ELF-1 (cell line): ENCODE data around the gene GH2.

ENCODE experiments used
- DNase-seq: peaks from one replicate; pipeline ENCODE4 v3.0.0-alpha.2; 2016; ENCODE audit warnings: low read depth, low spot score

GH2 gene

DNA sequence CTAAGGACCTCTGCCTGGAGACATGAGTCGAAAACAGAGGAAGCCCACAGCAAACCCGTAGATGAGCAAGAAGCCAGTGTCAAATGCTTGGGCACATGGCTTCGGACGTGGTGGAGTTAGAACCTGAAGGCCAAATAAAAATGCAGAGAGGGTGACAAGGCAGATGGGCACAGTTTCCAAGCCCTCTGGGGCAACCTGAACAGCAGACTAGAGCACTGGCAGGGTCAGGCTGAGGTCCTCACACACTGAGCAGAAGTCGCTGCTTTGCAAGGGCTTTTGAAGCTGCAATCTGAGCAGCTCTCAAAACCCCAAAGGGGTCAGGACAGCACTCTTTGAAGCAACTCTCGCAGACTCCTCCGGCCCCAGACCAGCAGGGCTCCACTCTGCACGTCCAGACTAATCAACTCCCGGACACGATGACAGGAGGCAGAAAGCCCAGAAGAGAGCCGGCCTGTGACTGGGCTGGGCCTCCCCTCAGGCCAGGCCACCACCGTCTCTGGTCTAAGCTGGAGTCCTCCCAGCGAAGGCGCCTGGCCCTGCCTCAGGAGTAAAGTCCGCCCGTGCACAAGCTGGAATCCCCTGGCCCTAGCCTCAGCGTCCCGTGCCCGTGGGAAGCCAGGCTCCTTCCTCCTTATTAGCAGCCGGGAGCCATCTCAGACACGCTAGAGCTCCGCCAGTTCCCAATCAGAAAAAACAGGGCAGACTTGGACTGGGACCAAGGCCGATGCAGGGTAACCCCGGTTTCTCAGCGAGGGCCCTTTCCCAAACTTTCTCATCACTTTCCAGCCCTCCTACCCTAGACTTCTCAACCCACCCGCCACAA is 40.2 kb downstream of the GH2 start:
- DNase-seq, result peak; percentile 80

DNA sequence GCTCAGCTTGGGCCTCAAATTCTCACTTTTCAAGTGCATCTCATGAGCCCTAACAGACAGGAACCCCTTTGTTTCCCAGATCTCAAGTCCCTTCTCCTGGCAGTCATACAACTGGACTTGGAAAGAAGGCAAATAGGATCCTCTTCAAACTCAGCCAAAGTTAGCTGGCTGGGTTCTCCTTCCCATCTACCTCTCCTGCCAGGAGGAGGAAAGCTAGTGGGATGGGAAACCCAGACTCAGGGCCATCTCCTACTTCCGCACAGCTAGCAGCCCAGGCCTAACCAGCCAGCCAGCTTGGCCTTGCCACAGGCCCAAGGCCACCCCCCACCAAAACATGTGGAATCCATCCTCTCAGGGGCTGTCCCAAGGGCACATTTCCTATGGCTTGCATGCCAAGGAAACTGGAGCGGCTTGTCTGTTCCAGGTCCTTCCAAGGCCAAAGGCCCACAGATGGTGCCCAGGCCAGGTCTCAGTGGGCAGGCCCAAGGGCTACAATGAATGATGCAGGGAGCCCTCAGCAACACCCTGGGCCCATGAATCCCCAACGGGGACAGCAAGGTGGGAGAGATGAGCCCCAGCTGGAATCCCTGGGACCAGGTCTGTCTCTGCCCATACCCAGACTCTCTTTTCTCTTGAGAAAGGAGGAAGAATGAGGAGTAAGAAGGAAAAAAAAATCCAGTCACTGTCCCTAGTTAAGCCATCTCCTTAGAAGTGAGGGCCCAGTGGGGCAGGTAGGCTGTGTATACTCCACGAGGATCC is 41.0 kb downstream of the GH2 start:
- DNase-seq, result no peak

DNA sequence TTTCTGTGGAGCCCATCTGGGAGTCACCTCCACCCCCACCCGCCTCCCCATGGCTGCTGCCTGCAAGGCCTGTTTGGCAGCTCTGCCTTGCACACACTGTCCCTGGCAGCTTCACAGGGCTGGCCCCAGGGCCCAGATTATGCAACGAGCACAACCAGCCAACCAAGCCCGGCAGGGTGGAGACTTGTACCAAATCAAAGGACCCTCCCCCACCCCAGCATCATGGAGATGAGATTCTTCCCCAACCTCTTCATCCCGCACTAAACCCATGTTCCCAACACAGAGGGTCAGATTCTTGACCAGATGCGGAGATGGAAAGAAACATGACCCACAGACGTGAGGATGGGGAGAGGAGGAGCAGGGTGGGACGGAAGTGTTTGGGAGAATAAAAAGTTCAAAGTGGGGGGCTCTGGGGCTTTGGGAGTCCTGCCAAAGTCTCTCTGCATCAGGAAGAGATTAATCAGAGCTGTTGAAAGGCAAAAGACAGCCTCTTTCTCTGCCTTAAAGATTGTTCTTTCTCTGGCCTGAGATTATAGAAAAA is 43.0 kb downstream of the GH2 start:
- DNase-seq, result peak; percentile 78

DNA sequence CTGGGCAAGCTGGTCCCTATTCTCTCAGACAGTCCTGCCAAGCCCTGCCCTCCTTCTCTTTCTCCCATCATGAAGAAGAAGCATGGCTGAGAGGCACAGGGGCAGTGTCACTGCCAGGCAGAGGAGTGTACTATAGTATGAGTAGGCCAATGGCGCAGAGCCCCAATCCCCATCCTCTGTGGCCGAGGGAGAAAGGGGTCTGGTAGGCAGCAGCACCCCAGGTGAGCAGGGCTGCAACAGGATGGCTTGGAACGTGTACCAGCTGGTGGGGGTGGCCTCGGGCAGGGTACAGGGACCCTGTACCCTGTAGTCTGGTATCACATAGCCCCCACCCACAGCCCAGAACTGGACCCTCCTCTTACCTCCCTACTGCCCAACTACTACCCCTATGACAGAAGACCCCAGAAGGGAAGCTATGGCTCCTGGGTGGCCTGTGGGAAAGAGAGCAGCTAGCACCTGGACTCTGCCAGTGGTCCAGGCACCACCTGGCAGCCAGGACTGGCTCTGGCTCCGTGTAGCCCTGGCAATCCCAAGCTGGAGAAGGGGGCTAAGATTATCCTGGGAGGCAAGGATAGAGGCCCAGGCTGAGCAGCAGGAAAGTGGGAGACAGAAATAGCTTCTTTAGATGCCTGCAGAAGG is 43.7 kb downstream of the GH2 start:
- DNase-seq, result no peak

DNA sequence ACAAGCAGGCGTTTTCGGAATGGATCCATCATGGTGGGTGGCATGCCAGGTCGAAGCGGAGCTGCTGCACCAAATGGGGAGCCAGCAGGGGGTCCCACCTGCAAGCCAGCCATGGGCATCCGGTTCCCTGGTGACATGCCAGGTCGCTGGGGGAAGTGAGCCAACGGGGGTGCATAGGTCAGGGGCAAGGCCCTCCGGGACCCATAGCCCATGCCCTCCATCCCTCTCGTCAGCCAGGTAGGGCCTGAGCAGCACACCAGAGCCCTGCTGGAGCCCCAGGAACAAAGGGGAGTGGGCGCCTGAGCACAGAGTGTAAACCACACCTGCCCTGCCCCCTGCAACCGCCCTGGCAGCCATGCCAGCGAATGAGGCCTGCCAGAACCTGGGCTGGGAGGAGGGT is 44.3 kb downstream of the GH2 start:
- DNase-seq, result no peak

DNA sequence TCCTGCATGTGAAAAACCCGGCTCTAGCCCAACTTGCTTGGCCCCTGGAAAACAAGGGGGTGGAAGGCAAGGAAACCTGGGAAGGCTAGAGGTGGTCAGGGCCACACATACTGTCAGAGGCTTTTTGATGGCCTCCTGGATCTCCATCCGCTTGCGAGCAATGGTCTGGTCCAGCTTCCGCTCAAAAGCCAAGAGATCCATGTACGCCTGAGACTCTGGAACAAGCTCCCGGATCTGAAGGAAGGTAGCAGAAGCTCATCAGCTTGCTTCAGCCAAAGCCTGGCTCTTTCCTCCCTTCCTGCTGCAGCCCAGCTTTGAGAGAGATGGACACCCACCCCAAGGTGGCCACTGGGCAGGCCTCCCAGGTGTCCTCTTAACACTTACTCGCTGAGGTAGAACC is 44.9 kb downstream of the GH2 start:
- no peak for DNase-seq

DNA sequence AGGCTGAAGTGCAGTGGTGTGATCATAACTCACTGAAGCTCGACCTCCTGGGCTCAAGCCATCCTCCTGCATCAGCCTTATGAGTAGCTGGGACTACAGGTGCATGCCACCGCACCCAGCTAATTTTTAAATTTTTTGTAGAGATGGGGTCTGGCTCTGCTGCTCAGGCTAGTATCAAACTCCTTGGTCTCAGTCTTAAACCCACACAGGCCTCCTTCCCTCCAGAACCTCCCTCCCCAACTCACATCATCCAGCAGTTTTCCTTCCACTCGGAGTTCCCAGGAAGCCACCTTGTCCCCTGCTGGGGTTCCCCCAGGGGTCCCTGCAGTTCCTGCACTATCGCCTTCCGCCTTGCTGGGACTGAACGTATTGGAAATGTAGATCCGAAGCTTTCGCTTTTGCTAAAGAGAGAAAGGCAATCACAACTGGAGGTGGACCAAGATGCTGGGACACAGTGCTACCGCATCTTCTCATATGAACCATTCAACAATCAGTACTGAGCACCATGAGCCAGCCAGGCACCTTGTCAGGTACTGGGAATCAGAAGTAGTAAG is 46.5 kb downstream of the GH2 start:
- DNase-seq, result no peak

DNA sequence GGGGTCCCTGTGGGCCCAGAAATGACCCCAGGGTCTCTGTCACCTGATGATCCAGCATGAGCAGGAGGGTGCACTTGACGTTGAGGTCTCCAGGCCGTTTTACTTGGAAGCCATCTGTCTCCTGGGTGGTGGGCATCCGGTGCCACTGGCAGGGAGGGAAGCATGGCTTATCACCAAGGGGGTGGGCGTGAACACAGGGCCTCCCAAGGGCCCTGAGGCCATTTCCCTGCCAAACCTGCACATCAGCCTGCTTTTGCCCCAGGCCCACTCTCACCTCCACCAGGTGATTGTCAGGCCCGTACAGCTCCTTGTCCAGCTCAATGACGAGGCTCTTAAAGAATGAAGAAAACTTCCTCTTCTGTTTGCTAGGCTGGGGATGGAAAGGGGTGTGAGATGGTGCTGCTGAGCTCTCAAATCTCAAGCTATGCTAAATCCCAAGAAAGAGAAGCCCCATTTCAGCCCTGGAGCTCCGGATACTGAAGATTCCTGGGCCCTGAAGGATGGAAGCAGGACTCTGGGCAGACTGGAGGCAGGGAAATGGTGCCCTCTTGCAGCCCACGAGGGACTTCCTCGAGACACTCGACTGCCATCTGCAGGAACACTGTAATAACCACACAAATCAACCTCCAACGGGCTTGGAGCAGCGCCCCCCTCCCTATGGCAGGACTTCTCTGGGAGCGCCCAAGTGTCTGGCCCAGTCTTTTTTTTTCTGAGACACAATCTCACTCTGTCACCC is 47.1 kb downstream of the GH2 start:
- peak; percentile 82 for DNase-seq

DNA sequence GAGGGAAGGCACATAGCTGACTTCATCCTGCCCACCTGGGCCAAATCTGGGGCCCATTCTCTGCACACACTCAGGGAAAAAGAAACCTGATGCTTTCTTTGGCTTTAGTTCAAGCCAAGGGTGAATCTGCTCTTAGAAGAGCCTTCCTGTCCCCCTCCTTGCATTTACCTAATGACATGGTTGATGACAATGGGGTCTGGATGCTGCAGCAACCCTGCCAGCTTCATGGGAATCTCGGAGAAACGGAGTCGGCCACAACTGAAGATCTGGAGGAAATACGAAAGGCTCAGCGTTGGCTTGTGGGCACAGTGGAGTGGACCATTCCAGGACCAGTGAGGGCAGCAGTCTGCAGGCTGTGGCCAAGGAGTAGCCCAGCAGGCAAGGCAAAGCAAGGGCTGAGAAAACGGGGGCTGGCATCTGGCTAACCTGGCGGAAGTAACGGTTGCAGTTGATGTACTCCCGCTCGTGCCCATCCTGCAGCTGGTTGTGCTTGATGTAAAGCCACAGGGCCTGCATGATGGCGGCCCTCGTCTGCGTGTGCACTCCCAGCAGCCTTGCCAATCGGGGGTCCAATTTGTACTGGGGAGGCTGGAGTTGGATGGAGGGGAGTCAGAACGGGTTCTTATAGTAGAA is 47.9 kb downstream of the GH2 start:
- no peak for DNase-seq

DNA sequence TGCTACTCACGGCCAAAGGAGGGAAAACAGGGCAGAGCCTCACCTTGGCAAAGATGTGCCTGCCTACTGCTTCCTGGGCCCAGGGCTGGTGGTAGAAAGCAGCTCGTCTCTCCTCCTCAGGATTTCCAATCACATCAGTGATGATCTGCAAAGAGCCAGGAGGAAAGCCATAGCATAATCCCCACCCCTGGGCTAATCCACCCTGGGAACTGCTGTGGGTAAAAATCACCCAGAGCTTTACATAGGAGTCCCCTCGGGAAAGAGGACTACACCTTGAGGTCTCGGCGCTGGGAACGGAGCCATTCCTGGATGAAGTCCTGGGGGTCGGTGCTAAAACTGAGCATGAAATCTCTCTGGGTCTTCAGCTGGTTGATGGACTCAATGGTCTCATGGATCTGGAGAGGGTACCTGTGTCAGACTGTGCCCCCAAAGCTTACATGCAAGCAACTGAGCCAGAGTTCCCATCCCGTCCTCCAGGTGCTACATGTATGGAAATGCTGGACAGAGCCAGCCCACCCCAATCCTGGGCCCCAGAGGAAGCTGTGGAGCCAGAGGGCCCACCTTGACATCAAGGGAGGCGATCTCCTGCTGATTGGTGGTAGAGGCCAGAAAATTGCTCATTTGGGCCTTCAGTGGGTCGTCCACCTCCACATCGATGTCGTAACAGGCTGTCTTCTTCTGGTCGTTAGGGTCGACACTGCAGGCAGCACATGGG is 48.6 kb downstream of the GH2 start:
- no peak for DNase-seq

DNA sequence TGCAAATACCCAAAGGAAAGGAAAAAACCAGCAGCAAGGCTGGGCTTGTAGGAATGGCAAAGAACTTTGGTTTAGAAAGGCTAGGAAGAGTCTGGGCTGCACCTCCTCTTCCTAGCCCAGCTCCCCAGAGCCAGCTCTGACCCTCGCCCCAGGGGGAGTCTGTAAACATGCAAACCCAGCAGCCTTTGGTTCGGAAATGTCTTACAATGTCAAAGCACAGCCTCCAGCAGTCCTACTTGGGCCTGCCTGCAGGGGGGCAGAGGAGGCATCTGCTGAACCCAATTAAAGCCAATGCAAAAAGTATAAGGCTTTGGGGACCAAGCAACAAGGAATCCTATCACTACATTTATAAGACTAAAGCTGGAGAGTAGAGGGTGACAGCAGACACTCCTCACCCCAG is 49.3 kb downstream of the GH2 start:
- DNase-seq, result no peak

DNA sequence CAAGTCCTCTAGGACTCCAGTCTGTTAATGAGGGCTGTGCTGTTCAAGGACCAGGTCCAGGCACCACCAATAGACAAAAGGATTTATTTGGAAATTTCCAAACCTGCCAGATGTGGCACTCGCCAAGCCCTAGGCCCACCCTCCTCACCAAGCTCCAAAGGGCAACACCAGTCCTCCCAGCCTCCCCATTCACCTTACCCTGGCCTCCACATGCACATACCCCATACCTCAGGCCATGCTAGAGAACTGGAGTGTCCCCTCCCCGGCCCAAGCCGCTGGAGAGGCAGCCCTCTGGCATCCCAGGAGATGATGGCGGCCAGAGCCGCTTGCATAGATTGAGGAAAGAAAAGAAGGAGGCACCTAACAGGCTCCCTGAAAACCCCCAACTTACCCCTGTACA is 49.7 kb downstream of the GH2 start:
- DNase-seq, result no peak

DNA sequence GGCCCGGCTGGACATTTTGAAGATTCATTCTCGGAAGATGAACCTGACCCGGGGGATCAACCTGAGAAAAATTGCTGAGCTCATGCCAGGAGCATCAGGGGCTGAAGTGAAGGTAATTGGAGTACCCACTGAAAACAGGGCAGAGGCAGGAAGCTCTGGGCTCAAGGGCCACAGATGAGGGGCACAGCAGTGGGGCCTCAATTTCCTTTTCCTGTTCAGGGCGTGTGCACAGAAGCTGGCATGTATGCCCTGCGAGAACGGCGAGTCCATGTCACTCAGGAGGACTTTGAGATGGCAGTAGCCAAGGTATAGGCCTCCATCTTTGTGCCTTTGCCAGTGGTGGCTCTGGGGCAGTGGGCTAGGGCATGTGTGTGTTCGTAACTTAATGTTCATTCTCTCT is 50.2 kb downstream of the GH2 start:
- DNase-seq, result no peak

DNA sequence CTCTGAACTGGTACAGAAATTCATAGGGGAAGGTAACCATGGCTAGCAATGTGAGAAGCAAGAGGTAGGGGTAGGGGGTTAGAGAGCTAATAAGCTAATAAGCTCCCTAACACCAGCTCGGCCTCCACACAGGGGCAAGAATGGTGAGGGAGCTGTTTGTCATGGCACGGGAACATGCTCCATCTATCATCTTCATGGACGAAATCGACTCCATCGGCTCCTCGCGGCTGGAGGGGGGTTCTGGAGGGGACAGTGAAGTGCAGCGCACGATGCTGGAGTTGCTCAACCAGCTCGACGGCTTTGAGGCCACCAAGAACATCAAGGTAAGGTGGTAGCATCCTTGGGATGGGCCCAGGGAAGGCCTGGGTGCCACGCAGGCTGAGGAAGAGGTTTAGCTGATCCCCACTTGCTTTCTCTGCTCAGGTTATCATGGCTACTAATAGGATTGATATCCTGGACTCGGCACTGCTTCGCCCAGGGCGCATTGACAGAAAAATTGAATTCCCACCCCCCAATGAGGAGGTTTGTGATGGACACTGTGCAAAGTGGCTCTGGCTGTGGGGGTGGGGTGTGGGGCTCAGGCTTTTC is 50.7 kb downstream of the GH2 start:
- DNase-seq, result no peak

DNA sequence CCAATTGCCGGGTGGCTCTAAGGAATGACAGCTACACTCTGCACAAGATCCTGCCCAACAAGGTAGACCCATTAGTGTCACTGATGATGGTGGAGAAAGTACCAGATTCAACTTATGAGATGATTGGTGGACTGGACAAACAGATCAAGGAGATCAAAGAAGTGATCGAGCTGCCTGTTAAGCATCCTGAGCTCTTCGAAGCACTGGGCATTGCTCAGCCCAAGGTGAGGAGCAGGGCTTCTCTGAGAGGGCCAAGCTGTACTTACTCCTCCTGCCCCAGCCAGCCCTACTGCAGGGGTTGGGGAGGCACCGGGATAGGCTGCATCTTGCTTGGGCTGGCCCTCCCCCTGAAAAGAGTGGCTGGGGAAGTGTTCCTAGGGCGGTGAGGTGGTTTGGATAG is 51.5 kb downstream of the GH2 start:
- no peak for DNase-seq
